Activated CD4-positive, alpha-beta T cell treated with anti-CD3 and anti-CD28 coated beads, Interleukin-2, amount 10 ng/mL, durations not matched to agents 7 days and 5 days (primary cell): ENCODE measurements around the gene INPP5D. TPM values are rescaled to one million over a fixed set of nuclear protein-coding genes. Genes with fewer than 3 reads are reported as not detected.
A peak's percentile ranks its signal among the peaks of the same experiment; 100 is the strongest.
"Not testable (repeated sequence)": the region's sequence is repeated elsewhere in the genome, so short reads cannot be mapped to it uniquely, and the experiment has no call there.

Experiments
- CTCF ChIA-PET: fragments of 350-600 bp; sonication (Branson Sonifier 250); formaldehyde crosslinking; loops from one replicate; lab custom pipeline; 2021; ENCODE audit warnings: antibody characterized with exemption; lab: Charles Lee
- POLR2A ChIA-PET: fragments of 350-600 bp; sonication (Branson Sonifier 250); formaldehyde crosslinking; loops from one replicate; lab custom pipeline; 2021; ENCODE audit warnings: antibody characterized with exemption; lab: Charles Lee
- DNase-seq: peaks from one replicate; pipeline ENCODE4 v3.0.0-alpha.2; 2020
- H3K27ac Mint-ChIP-seq: one replicate; pipeline ENCODE4 v1.8.0; 2021; ENCODE audit warnings: mild to moderate bottlenecking, moderate library complexity, mixed read lengths
- H3K27me3 Mint-ChIP-seq: one replicate; pipeline ENCODE4 v1.8.0; 2021; ENCODE audit warnings: mixed read lengths
- H3K36me3 Mint-ChIP-seq: one replicate; pipeline ENCODE4 v1.8.0; 2021; ENCODE audit warnings: low read depth, mixed read lengths
- H3K4me1 Mint-ChIP-seq: one replicate; pipeline ENCODE4 v1.8.0; 2021; ENCODE audit warnings: mixed read lengths
- H3K4me3 Mint-ChIP-seq: one replicate; pipeline ENCODE4 v1.8.0; 2021; ENCODE audit warnings: mild to moderate bottlenecking, moderate library complexity, mixed read lengths
- H3K9me3 Mint-ChIP-seq: one replicate; pipeline ENCODE4 v1.8.0; 2021; ENCODE audit warnings: mixed read lengths
- total RNA-seq, 2 experiments: library from RNA; stranded (reverse); gene quantifications; one replicate each; pipeline ENCODE4 v1.2.3, GENCODE V29; 2021

Gene INPP5D
- total RNA-seq, 2 experiments from 2014 or later = 121 to 138 TPM

DNA sequence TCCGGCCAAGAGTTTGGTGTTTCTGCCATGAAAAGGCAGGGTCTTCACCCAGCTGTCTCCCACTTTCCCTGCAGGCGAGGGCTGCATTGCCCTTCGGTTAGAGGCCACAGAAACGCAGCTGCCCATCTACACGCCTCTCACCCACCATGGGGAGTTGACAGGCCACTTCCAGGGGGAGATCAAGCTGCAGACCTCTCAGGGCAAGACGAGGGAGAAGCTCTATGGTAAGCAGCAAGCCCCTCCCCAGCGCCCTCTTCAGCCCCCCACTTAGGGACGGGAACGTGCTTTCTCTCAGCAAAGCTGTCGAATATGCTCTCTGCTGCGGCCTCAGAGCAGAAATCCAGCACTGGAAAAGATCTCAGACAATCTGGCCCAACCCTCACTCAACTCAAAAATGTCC, 133.6 kb downstream of the INPP5D start:
- no peak for DNase-seq
- Mint-ChIP-seq H3K27ac (no peak overlapping the region), H3K4me3 (no peak overlapping the region), H3K9me3 (no peaks in the 10 kb centered on the region), H3K36me3 (peaks cover 71% of the 10 kb centered on the region), H3K27me3 (no peaks in the 10 kb centered on the region), H3K4me1 (peaks cover 3% of the 10 kb centered on the region)
- ChIA-PET POLR2A (no interaction called here), CTCF (interaction anchor here (0.6 to 1.4 kb wide), 4 partner anchors 10 to 415 kb away, joined by 3 read pairs; no protein-coding TSS in a partner anchor)

DNA sequence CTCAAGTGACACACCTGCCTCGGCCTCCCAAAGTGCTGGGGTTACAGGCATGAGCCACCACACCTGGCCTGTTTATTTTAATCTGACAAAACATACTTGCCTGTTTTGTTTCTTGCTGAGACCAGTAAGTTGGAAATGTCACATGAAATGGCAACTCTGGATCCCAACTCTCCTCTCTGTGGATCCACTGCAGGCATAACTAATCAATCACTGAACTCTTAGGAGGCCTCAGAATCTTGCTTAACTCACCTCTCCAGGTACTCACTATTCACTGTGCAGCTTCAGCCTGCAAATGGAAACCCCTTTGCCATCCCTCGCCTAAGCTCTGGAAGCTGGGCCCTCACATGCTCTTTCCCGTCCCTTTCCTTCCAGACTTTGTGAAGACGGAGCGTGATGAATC, 134.9 kb downstream of the INPP5D start:
- Mint-ChIP-seq H3K9me3 (no peaks in the 10 kb centered on the region), H3K4me3 (no peak overlapping the region), H3K4me1 (peaks cover 3% of the 10 kb centered on the region), H3K36me3 (peaks cover 67% of the 10 kb centered on the region), H3K27me3 (no peaks in the 10 kb centered on the region), H3K27ac (peak overlapping the region; percentile 3)
- ChIA-PET POLR2A (no interaction called here), CTCF (interaction anchor here (0.7 kb wide), 1 partner anchor 137 kb away, joined by 3 read pairs; no protein-coding TSS in a partner anchor)
- DNase-seq = no peak

DNA sequence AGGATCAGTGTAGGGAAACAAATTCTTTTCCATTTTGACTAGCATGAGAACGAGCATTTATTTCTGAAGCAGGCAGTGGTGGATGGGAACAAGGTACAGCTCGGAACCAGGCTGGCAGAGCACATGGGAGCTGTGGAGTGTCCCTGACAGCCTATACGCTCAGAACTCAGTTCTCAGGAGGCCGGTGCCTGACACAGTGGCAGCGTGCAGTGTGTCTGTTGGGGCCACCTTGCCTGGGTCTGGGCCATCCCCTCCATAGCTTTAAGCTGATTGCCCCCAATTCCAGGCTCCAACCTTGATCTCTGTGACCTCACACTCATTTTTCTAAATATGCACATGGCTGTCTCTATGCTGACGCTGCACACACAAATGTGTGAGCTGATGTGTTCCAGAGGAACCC, 136.9 kb downstream of the INPP5D start:
- ChIA-PET CTCF (interaction anchor here (1.0 to 1.2 kb wide), 2 partner anchors 10 to 19 kb away, joined by 3 to 4 read pairs; no protein-coding TSS in a partner anchor), POLR2A (no interaction called here)
- no peaks in the 10 kb centered on the region for H3K4me1 Mint-ChIP-seq
- H3K9me3 Mint-ChIP-seq = peaks cover 2% of the 10 kb centered on the region
- DNase-seq = no peak
- H3K27me3 Mint-ChIP-seq = no peaks in the 10 kb centered on the region
- H3K4me3 Mint-ChIP-seq = no peak overlapping the region
- H3K27ac Mint-ChIP-seq = no peak overlapping the region
- peaks cover 70% of the 10 kb centered on the region for H3K36me3 Mint-ChIP-seq

DNA sequence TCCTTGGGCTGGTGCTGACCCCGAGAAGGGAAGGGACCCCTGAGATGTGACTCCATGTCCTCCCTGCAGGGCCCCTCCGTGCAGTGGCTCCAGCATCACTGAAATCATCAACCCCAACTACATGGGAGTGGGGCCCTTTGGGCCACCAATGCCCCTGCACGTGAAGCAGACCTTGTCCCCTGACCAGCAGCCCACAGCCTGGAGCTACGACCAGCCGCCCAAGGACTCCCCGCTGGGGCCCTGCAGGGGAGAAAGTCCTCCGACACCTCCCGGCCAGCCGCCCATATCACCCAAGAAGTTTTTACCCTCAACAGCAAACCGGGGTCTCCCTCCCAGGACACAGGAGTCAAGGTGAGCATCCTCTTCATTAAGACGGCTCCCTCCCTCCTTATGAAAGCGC, 137.9 kb downstream of the INPP5D start:
- CTCF ChIA-PET = interaction anchor here (1.2 kb wide), 1 partner anchor 9 kb away, joined by 3 read pairs; no protein-coding TSS in a partner anchor
- H3K36me3 Mint-ChIP-seq = peaks cover 75% of the 10 kb centered on the region
- H3K4me1 Mint-ChIP-seq = no peaks in the 10 kb centered on the region
- DNase-seq = no peak
- no peak overlapping the region for H3K27ac Mint-ChIP-seq
- no peaks in the 10 kb centered on the region for H3K27me3 Mint-ChIP-seq
- POLR2A ChIA-PET = no interaction called here
- no peak overlapping the region for H3K4me3 Mint-ChIP-seq
- peaks cover 7% of the 10 kb centered on the region for H3K9me3 Mint-ChIP-seq

DNA sequence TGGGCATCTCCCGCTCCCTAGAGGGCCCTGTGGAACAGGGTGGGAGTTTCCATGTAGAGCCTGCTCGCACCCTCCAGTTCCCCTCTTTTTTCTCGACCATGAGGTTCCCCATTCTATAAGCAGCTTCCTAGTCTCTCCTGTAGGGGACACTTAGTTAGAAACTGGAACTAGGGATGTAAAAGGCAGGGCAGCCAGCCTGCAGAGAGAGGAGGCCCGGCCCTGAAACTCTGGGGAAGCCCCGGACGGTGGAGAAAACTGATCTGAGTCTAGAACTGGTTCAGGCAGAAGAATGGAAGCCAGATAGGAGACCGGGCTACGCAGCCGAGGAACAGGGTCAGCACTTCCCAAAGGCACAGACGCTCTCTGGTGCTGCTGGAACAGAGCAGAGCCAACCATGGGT, 139.7 kb downstream of the INPP5D start:
- Mint-ChIP-seq H3K9me3 (peaks cover 10% of the 10 kb centered on the region), H3K4me1 (no peaks in the 10 kb centered on the region), H3K27me3 (no peaks in the 10 kb centered on the region), H3K27ac (no peak overlapping the region), H3K36me3 (peaks cover 79% of the 10 kb centered on the region), H3K4me3 (no peak overlapping the region)
- ChIA-PET CTCF (interaction anchor here (1.5 kb wide), 1 partner anchor 41 kb away, joined by 3 read pairs; no protein-coding TSS in a partner anchor), POLR2A (no interaction called here)
- DNase-seq = no peak

- peaks cover 75% of the 10 kb centered on the region for H3K36me3 Mint-ChIP-seq
- not testable (repeated sequence) for H3K27ac Mint-ChIP-seq, DNase-seq
These were observed 140.6 kb downstream of the INPP5D start for GRCh38 chr2:233200790-233201189.

DNA sequence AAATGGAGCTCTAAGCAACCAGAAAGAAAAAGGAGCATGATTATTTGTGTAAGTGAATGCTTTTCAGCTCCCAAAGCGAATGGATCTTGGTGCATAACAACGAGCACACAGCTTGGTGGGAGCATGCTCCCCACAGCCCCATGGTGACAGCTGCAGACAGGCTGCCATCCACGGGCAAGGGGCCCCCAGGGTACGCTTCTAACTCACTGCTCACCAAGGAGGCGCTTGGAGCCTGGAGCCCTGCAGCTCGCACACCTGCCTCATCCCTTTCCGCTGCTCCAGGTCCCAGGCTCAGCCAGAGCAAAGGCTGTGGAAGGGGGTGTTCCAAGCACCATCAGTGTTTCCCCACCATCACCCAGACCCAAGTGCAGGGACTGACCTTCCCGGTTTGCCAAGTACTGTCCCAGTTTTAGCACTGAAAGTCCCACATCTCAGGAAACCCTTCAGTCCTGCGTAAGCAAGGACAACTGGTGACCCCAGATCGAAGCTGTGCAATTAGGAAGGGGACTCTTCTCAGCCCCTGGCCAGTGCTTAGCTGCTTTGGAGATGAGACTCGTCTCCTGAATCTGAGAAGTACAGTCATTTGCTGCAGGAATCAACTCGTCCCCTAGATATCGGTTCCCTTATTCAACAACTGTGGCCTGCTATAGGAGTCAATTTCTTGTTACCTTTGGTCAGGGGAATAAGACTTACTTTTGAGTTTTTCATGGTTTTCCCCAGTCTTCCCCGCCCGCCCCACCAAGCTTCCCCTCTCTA, 141.3 kb downstream of the INPP5D start:
- Mint-ChIP-seq H3K36me3 (peaks cover 68% of the 10 kb centered on the region), H3K4me1 (no peaks in the 10 kb centered on the region), H3K27ac (no peak overlapping the region), H3K4me3 (no peak overlapping the region), H3K9me3 (peaks cover 10% of the 10 kb centered on the region), H3K27me3 (no peaks in the 10 kb centered on the region)
- CTCF ChIA-PET = interaction anchor here (0.9 to 1.5 kb wide), 2 partner anchors 13 to 40 kb away, joined by 3 read pairs; no protein-coding TSS in a partner anchor
- DNase-seq = no peak
- POLR2A ChIA-PET = no interaction called here

More at GRCh38 chr2:233200790-233201189, 140.6 kb downstream of the INPP5D start:
- H3K4me3 Mint-ChIP-seq, POLR2A ChIA-PET, H3K9me3 Mint-ChIP-seq, H3K27me3 Mint-ChIP-seq, H3K4me1 Mint-ChIP-seq: not testable (repeated sequence)
- CTCF ChIA-PET = interaction anchor here (0.9 to 1.5 kb wide), 2 partner anchors 12 to 40 kb away, joined by 3 read pairs; no protein-coding TSS in a partner anchor

GRCh38 chr2:233202531-233202944, 142.4 kb downstream of the INPP5D start:
- POLR2A ChIA-PET = no interaction called here
- Mint-ChIP-seq H3K4me1 (no peaks in the 10 kb centered on the region), H3K9me3 (peaks cover 10% of the 10 kb centered on the region), H3K27ac (peak overlapping the region; percentile 31), H3K36me3 (peaks cover 64% of the 10 kb centered on the region), H3K4me3 (no peak overlapping the region), H3K27me3 (no peaks in the 10 kb centered on the region)
- DNase-seq = no peak
- CTCF ChIA-PET = interaction anchor here (0.6 kb wide), 1 partner anchor 128 kb away, joined by 3 read pairs; no protein-coding TSS in a partner anchor

DNA sequence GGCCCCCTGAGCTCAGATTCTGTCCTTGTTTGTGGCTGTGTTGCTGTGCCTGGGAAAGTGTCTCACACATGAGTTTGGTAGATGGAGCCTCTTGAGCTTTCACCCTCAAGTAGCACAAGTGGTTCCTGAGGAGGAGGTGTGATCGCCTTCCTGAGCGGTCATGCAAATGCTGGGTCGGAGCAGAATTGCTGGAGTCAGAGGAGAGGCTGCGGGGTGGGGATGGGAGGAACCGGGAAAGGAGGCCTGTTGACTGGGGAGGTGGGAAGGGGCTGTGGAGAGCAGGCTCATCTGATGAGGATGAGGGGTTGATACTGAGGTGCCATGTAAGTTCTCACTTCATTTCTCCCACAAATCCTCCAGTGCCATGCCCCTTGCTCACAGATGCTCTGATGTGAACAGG, 142.9 kb downstream of the INPP5D start:
- DNase-seq = no peak
- Mint-ChIP-seq H3K27me3 (no peaks in the 10 kb centered on the region), H3K27ac (no peak overlapping the region), H3K36me3 (peaks cover 63% of the 10 kb centered on the region), H3K4me1 (peaks cover 4% of the 10 kb centered on the region), H3K9me3 (peaks cover 10% of the 10 kb centered on the region), H3K4me3 (no peak overlapping the region)
- ChIA-PET CTCF (interaction anchor here (0.6 kb wide), 1 partner anchor 128 kb away, joined by 3 read pairs; no protein-coding TSS in a partner anchor), POLR2A (no interaction called here)

DNA sequence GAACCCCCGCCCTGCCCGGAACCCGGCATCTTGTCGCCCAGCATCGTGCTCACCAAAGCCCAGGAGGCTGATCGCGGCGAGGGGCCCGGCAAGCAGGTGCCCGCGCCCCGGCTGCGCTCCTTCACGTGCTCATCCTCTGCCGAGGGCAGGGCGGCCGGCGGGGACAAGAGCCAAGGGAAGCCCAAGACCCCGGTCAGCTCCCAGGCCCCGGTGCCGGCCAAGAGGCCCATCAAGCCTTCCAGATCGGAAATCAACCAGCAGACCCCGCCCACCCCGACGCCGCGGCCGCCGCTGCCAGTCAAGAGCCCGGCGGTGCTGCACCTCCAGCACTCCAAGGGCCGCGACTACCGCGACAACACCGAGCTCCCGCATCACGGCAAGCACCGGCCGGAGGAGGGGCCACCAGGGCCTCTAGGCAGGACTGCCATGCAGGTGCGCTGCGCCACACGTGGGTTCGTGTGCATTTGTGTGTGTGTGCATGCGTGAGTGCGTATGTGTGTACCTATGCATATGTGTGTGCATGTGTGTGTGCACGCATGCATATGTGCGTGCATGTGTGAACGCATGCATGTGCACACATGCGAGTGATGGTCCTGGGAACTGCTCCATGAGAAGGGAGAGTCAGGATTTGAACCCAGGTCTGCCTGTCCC, 144.3 kb downstream of the INPP5D start:
- ChIA-PET POLR2A (no interaction called here), CTCF (no interaction called here)
- Mint-ChIP-seq H3K4me1 (peaks cover 8% of the 10 kb centered on the region), H3K36me3 (peaks cover 59% of the 10 kb centered on the region), H3K27me3 (no peaks in the 10 kb centered on the region), H3K27ac (no peak overlapping the region), H3K4me3 (no peak overlapping the region), H3K9me3 (peaks cover 10% of the 10 kb centered on the region)
- DNase-seq = no peak

DNA sequence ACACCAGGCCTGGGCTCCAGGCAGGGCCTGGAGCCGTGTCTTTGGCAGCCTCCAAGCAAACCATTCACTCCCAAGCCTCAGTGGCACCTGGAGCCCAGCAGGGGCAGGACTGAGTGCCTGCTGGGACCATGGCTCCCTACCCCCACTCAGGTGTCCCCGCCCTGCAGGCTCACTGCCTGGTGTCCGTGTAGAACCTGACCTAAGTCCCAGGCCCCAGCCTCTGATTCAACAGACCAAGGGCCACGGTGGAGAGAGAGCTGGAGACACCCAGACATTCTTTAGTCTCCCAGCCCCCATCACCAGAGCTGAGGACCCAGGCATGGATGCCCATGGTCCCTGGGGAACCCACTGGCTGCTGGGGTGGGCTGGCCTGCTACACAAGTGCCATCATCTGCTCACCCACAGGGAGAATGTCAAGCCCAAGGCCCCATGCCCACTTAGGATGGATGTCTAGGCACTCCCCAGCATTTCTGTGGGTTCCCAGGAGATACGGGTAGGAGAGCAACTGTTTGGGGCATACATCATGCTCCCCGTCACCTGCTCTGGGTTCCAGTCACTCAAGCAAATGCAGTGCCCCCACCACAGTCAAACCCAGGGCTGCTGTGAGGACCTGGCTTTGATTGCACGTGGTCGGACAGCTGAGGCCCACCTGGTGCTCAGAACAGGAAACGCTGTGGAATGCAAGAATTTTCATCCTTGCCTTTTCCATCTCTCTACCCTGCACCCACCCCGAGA, 148.4 kb downstream of the INPP5D start:
- ChIA-PET CTCF (interaction anchor here (0.6 to 1.6 kb wide), 2 partner anchors 10 to 74 kb away, joined by 4 to 7 read pairs; no protein-coding TSS in a partner anchor), POLR2A (no interaction called here)
- Mint-ChIP-seq H3K27ac (no peak overlapping the region), H3K4me1 (peaks cover 10% of the 10 kb centered on the region), H3K4me3 (no peak overlapping the region), H3K27me3 (no peaks in the 10 kb centered on the region), H3K9me3 (no peaks in the 10 kb centered on the region), H3K36me3 (peaks cover 26% of the 10 kb centered on the region)
- no peak for DNase-seq

GRCh38 chr2:233209117-233209532, 149.0 kb downstream of the INPP5D start:
- no peaks in the 10 kb centered on the region for H3K27me3 Mint-ChIP-seq
- H3K36me3 Mint-ChIP-seq = peaks cover 20% of the 10 kb centered on the region
- DNase-seq = no peak
- H3K4me1 Mint-ChIP-seq = peaks cover 10% of the 10 kb centered on the region
- CTCF ChIA-PET = interaction anchor here (2.0 kb wide), 1 partner anchor 42 kb away, joined by 5 read pairs; the partner anchor contains the start of gene ATG16L1
- H3K4me3 Mint-ChIP-seq = no peak overlapping the region
- H3K27ac Mint-ChIP-seq = no peak overlapping the region
- POLR2A ChIA-PET = no interaction called here
- no peaks in the 10 kb centered on the region for H3K9me3 Mint-ChIP-seq
